ENCODE data around the gene SEMA7A. TPM values are rescaled to one million over a fixed set of nuclear protein-coding genes. Genes with fewer than 3 reads are reported as not detected.

SEMA7A gene
- total RNA-seq, 3 donors from 2014 or later = 0.80 to 1.3 (median 0.88) TPM

- H3K36me3 ChIP-seq = peaks cover 11% of the 10 kb centered on the region
- intact Hi-C loops (cut with DNase I; ENCODE audit: low total_unique reads) = no loop called here
- TF ChIP-seq CTCF (IDR thresholded peaks at IDR 0.05) = no peak
- TF ChIP-seq POLR2AphosphoS5 (IDR thresholded peaks at IDR 0.05) = no peak
- TF ChIP-seq POLR2A (IDR thresholded peaks at IDR 0.05) = no peak
These were observed 9.5 kb upstream of the SEMA7A start for GRCh38 chr15:74443100-74443909.

GRCh38 chr15:74442604-74443003 lies 8.8 kb upstream of the SEMA7A start:
- no peaks in the 10 kb centered on the region for H3K4me1 ChIP-seq
- no peak overlapping the region for H3K4me3 ChIP-seq
- DNase-seq (ENCODE audit: low spot score in 2 of 2) = no peak
- no peaks in the 10 kb centered on the region for H3K9me3 ChIP-seq
- TF ChIP-seq CTCF (IDR thresholded peaks at IDR 0.05) (no peak), POLR2AphosphoS5 (IDR thresholded peaks at IDR 0.05) (no peak)
- H3K27ac ChIP-seq = no peak overlapping the region
- no peaks in the 10 kb centered on the region for H3K27me3 ChIP-seq
- intact Hi-C loops (cut with DNase I; ENCODE audit: low total_unique reads) = no loop called here
- H3K36me3 ChIP-seq = peaks cover 11% of the 10 kb centered on the region

More at GRCh38 chr15:74443100-74443909, 9.5 kb upstream of the SEMA7A start:
- Histone ChIP-seq H3K27ac (no peak overlapping the region), H3K9me3 (no peaks in the 10 kb centered on the region), H3K4me3 (no peak overlapping the region), H3K27me3 (no peaks in the 10 kb centered on the region), H3K4me1 (no peaks in the 10 kb centered on the region)
- DNase-seq (ENCODE audit: low spot score in 2 of 2) = peak in 1 of 2 donors; percentile 19

GRCh38 chr15:74442063-74442462 lies 8.3 kb upstream of the SEMA7A start:
- H3K4me1 ChIP-seq = no peaks in the 10 kb centered on the region
- intact Hi-C loops (cut with DNase I; ENCODE audit: low total_unique reads) = no loop called here
- no peak overlapping the region for H3K4me3 ChIP-seq
- no peaks in the 10 kb centered on the region for H3K27me3 ChIP-seq
- no peaks in the 10 kb centered on the region for H3K9me3 ChIP-seq
- H3K27ac ChIP-seq = no peak overlapping the region
- peaks cover 11% of the 10 kb centered on the region for H3K36me3 ChIP-seq
- TF ChIP-seq POLR2AphosphoS5 (IDR thresholded peaks at IDR 0.05) (no peak), CTCF (IDR thresholded peaks at IDR 0.05) (no peak), POLR2A (IDR thresholded peaks at IDR 0.05) (no peak)
- no peak for DNase-seq (ENCODE audit: low spot score in 2 of 2)

GRCh38 chr15:74441248-74441941 lies 7.6 kb upstream of the SEMA7A start:
- Histone ChIP-seq H3K9me3 (no peaks in the 10 kb centered on the region), H3K36me3 (peaks cover 7% of the 10 kb centered on the region), H3K27me3 (no peaks in the 10 kb centered on the region), H3K27ac (no peak overlapping the region), H3K4me1 (no peaks in the 10 kb centered on the region), H3K4me3 (no peak overlapping the region)
- no peak for TF ChIP-seq POLR2A (IDR thresholded peaks at IDR 0.05)
- no peak for TF ChIP-seq CTCF (IDR thresholded peaks at IDR 0.05)
- no peak for TF ChIP-seq POLR2AphosphoS5 (IDR thresholded peaks at IDR 0.05)
- intact Hi-C loops (cut with DNase I; ENCODE audit: low total_unique reads) = no loop called here
- DNase-seq (ENCODE audit: low spot score in 2 of 2) = no peak

GRCh38 chr15:74438721-74439316 lies 5.1 kb upstream of the SEMA7A start:
- Histone ChIP-seq H3K27ac (no peak overlapping the region), H3K9me3 (no peaks in the 10 kb centered on the region), H3K27me3 (no peaks in the 10 kb centered on the region), H3K4me3 (no peak overlapping the region), H3K36me3 (no peaks in the 10 kb centered on the region), H3K4me1 (no peaks in the 10 kb centered on the region)
- intact Hi-C loops (cut with DNase I; ENCODE audit: low total_unique reads) = no loop called here
- peak; percentile 69 to 76 for DNase-seq (ENCODE audit: low spot score in 2 of 2)
- TF ChIP-seq CTCF (IDR thresholded peaks at IDR 0.05) (peak; percentile 59 to 91 (median 81)), POLR2AphosphoS5 (IDR thresholded peaks at IDR 0.05) (peak in 1 of 3 donors; percentile 55), POLR2A (IDR thresholded peaks at IDR 0.05) (no peak)
